CD14-positive monocyte (primary cell): ENCODE data around the gene TOM1L1. TPM values are rescaled to one million over a fixed set of nuclear protein-coding genes. Genes with fewer than 3 reads are reported as not detected.
A peak's percentile ranks its signal among the peaks of the same experiment; 100 is the strongest.

Source experiments
- DNase-seq, 3 donors: peaks; one replicate each; pipeline ENCODE4 v3.0.0-alpha.2; 2011 to 2022
- H2AFZ ChIP-seq: 2 replicates; pipeline ENCODE4 v1.6.0; 2012; ENCODE audit warnings: mild to moderate bottlenecking, low read depth, low read length, inconsistent platforms; ENCODE audit not compliant: insufficient read depth, poor library complexity, severe bottlenecking
- H3K27ac ChIP-seq, 2 donors: 1 replicate in 1 of 2; 2 replicates in 1 of 2; pipeline ENCODE4 v1.5.1; 2012 to 2013; ENCODE audit warnings: low read length in 2 of 2, control low read depth in 1 of 2, inconsistent platforms in 1 of 2, low read depth in 1 of 2, mild to moderate bottlenecking in 1 of 2
- H3K27me3 ChIP-seq, 2 donors: one replicate each; pipeline versions ENCODE4 v1.6.0 to v1.6.1; 2011 to 2013; ENCODE audit warnings: low read length in 2 of 2; ENCODE audit not compliant: control insufficient read depth in 2 of 2, insufficient read depth in 2 of 2
- H3K36me3 ChIP-seq, 2 donors: replicated peaks in 1 of 2; 1 replicate in 1 of 2; 2 replicates in 1 of 2; pipeline versions ENCODE4 v1.5.1 to v1.6.1; 2012 to 2013; ENCODE audit warnings: low read length in 2 of 2, control low read depth in 1 of 2, inconsistent platforms in 1 of 2, mild to moderate bottlenecking in 1 of 2; ENCODE audit not compliant: insufficient read depth in 2 of 2, control insufficient read depth in 1 of 2
- H3K4me1 ChIP-seq, 2 donors: 1 replicate in 1 of 2; 2 replicates in 1 of 2; pipeline versions ENCODE4 v1.5.1 to v1.6.1; 2012 to 2013; ENCODE audit warnings: low read length in 2 of 2, control low read depth in 1 of 2, inconsistent platforms in 1 of 2, mild to moderate bottlenecking in 1 of 2, moderate library complexity in 1 of 2; ENCODE audit not compliant: insufficient read depth in 2 of 2, control insufficient read depth in 1 of 2
- H3K4me2 ChIP-seq: replicated peaks from 2 replicates; pipeline ENCODE3; 2012; ENCODE audit warnings: low read length, moderate library complexity, mild to moderate bottlenecking; ENCODE audit not compliant: poor library complexity, severe bottlenecking; ENCODE audit errors: extremely low read depth
- H3K4me3 ChIP-seq, 3 experiments: fragments of 200-600 bp in 1 of 3; sonication (generic) in 1 of 3; replicated peaks in 1 of 3; 1 replicate in 2 of 3; 2 replicates in 1 of 3; pipeline ENCODE4 v1.5.1; 2011 to 2013; ENCODE audit warnings: low read length in 3 of 3, mild to moderate bottlenecking in 3 of 3, control low read depth in 2 of 3, low read depth in 2 of 3, inconsistent platforms in 1 of 3, moderate library complexity in 1 of 3
- H3K79me2 ChIP-seq: 2 replicates; pipeline ENCODE4 v1.6.0; 2012; ENCODE audit warnings: mild to moderate bottlenecking, control low read depth, inconsistent platforms, low read length, moderate library complexity; ENCODE audit not compliant: insufficient read depth
- H3K9ac ChIP-seq: 2 replicates; pipeline ENCODE4 v1.6.0; 2017; ENCODE audit warnings: low read length, mild to moderate bottlenecking; ENCODE audit not compliant: insufficient read depth, poor library complexity, severe bottlenecking
- H3K9me3 ChIP-seq, 2 donors: replicated peaks in 1 of 2; 1 replicate in 1 of 2; 2 replicates in 1 of 2; pipeline versions ENCODE4 v1.5.1 to v1.6.1; 2012 to 2013; ENCODE audit warnings: low read length in 2 of 2, control low read depth in 1 of 2; ENCODE audit not compliant: control insufficient read depth in 1 of 2, insufficient read depth in 1 of 2
- H4K20me1 ChIP-seq: 2 replicates; pipeline ENCODE4 v1.6.0; 2012; ENCODE audit warnings: mild to moderate bottlenecking, low read length, control low read depth, moderate library complexity; ENCODE audit not compliant: insufficient read depth
- H3K27ac Mint-ChIP-seq, 7 donors: one replicate each; pipeline ENCODE4 v1.8.0; 2020; ENCODE audit warnings: mild to moderate bottlenecking in 7 of 7, mixed read lengths in 7 of 7, moderate library complexity in 6 of 7, inconsistent platforms in 2 of 7
- H3K27me3 Mint-ChIP-seq, 3 donors: one replicate each; pipeline ENCODE4 v1.8.0; 2021 to 2022; ENCODE audit warnings: low read depth in 3 of 3, mild to moderate bottlenecking in 3 of 3, mixed read lengths in 3 of 3, moderate library complexity in 3 of 3, inconsistent platforms in 1 of 3
- H3K36me3 Mint-ChIP-seq, 2 donors: one replicate each; pipeline ENCODE4 v1.8.0; 2020; ENCODE audit warnings: mixed read lengths in 2 of 2, inconsistent platforms in 1 of 2, mild to moderate bottlenecking in 1 of 2
- H3K4me1 Mint-ChIP-seq: one replicate; pipeline ENCODE4 v1.8.0; 2020; ENCODE audit warnings: mild to moderate bottlenecking, mixed read lengths
- H3K4me3 Mint-ChIP-seq, 2 donors: one replicate each; pipeline ENCODE4 v1.8.0; 2020; ENCODE audit warnings: mild to moderate bottlenecking in 2 of 2, mixed read lengths in 2 of 2, moderate library complexity in 1 of 2
- H3K9me3 Mint-ChIP-seq, 7 donors: one replicate each; pipeline ENCODE4 v1.8.0; 2020 to 2022; ENCODE audit warnings: mixed read lengths in 7 of 7, mild to moderate bottlenecking in 6 of 7, moderate library complexity in 6 of 7, inconsistent platforms in 2 of 7
- CTCF ChIP-seq: fragments of 200-600 bp; IDR thresholded peaks from one replicate; pipeline ENCODE4 v1.8.0; 2022; ENCODE audit warnings: antibody characterized with exemption, mild to moderate bottlenecking
- WGBS: methylation state at CpG from one replicate; pipeline ENCODE4 v1.1.5; 2013; ENCODE audit warnings: missing lambda C conversion rate; ENCODE audit not compliant: insufficient coverage; 5-methylcytosine and 5-hydroxymethylcytosine counted together
- intact Hi-C, 2 donors: fragments of 100-400 bp; cut with micrococcal nuclease; formaldehyde crosslinking; loops; one replicate each; pipeline versions ENCODE4 v1.15.0 to v1.15.1; 2023
- polyA plus RNA-seq, 3 donors: library from polyadenylated mRNA; depleted of rRNA in 1 of 3; unstranded in 2 of 3; stranded (reverse) in 1 of 3; fragments of 300-500 nt in 2 of 3; fragments of >200 nt in 1 of 3; fragmentation: Illumina TruSeq in 2 of 3; gene quantifications; 1 replicate in 2 of 3; 2 replicates in 1 of 3; pipeline ENCODE4 v1.2.3, GENCODE V29; 2012 to 2021

Gene TOM1L1
- polyA plus RNA-seq, 3 donors = 0.32 TPM; not detected in 2

GRCh38 chr17:54956791-54957190, 56.1 kb downstream of the TOM1L1 start:
- Histone ChIP-seq H2AFZ (no peak overlapping the region), H3K27me3 (no peaks in the 10 kb centered on the region), H3K79me2 (no peaks in the 10 kb centered on the region), H3K36me3 (peaks cover 19 to 46% of the 10 kb centered on the region in 2 donors), H3K27ac (no peak overlapping the region), H3K4me1 (no peaks in the 10 kb centered on the region), H4K20me1 (no peaks in the 10 kb centered on the region), H3K4me2 (no peak overlapping the region), H3K4me3 (no peak overlapping the region), H3K9ac (no peak overlapping the region), H3K9me3 (no peaks in the 10 kb centered on the region)
- intact Hi-C loops = no loop called here
- no peak overlapping the region for H3K27ac Mint-ChIP-seq
- H3K36me3 Mint-ChIP-seq = peaks cover 26 to 32% of the 10 kb centered on the region in 2 donors
- WGBS = 79% methylated on average over 3 of the region's 3 CpGs
- DNase-seq = no peak
- no peaks in the 10 kb centered on the region for H3K4me1 Mint-ChIP-seq
- H3K27me3 Mint-ChIP-seq = no peaks in the 10 kb centered on the region
- no peak overlapping the region for H3K4me3 Mint-ChIP-seq
- TF ChIP-seq CTCF = no peak
- no peaks in the 10 kb centered on the region for H3K9me3 Mint-ChIP-seq

GRCh38 chr17:54967621-54968261, 67.1 kb downstream of the TOM1L1 start:
- 0% methylated on average over 9 of the region's 21 CpGs for WGBS
- H3K9me3 Mint-ChIP-seq = no peaks in the 10 kb centered on the region
- Histone ChIP-seq H3K27me3 (no peaks in the 10 kb centered on the region), H3K27ac (peak overlapping the region in 1 of 2 donors; percentile 85), H3K36me3 (peaks cover 8 to 25% of the 10 kb centered on the region in 2 donors), H3K4me2 (peak overlapping the region; percentile 91), H4K20me1 (no peaks in the 10 kb centered on the region), H2AFZ (peak overlapping the region; percentile 99), H3K4me1 (peaks cover 14 to 22% of the 10 kb centered on the region in 2 donors), H3K9ac (peak overlapping the region; percentile 84), H3K9me3 (no peaks in the 10 kb centered on the region), H3K79me2 (peaks cover 16% of the 10 kb centered on the region), H3K4me3 (peak overlapping the region; percentile 68 to 93 (median 81))
- no peak overlapping the region for H3K4me3 Mint-ChIP-seq
- intact Hi-C loops = no loop called here
- TF ChIP-seq CTCF = peak; percentile 18
- H3K36me3 Mint-ChIP-seq = peaks cover 12 to 13% of the 10 kb centered on the region in 2 donors
- H3K27ac Mint-ChIP-seq = peak overlapping the region in 2 of 7 donors; percentile 2 to 31
- H3K27me3 Mint-ChIP-seq = no peaks in the 10 kb centered on the region
- no peak for DNase-seq
- H3K4me1 Mint-ChIP-seq = peaks cover 13% of the 10 kb centered on the region
